Middle frontal gyrus (tissue), 1 donor: ENCODE data around the gene CYP24A1.

Source experiments
- DNase-seq: peaks from one replicate; pipeline ENCODE4 v3.0.0-alpha.2; 2015; ENCODE audit warnings: low spot score; ENCODE audit errors: extremely low spot score

Gene CYP24A1

GRCh38 chr20:54203281-54203680 lies 29.5 kb upstream of the CYP24A1 start:
- DNase-seq = no peak

- DNase-seq = no peak
These were observed 27.6 kb upstream of the CYP24A1 start for GRCh38 chr20:54201268-54201846.

DNA sequence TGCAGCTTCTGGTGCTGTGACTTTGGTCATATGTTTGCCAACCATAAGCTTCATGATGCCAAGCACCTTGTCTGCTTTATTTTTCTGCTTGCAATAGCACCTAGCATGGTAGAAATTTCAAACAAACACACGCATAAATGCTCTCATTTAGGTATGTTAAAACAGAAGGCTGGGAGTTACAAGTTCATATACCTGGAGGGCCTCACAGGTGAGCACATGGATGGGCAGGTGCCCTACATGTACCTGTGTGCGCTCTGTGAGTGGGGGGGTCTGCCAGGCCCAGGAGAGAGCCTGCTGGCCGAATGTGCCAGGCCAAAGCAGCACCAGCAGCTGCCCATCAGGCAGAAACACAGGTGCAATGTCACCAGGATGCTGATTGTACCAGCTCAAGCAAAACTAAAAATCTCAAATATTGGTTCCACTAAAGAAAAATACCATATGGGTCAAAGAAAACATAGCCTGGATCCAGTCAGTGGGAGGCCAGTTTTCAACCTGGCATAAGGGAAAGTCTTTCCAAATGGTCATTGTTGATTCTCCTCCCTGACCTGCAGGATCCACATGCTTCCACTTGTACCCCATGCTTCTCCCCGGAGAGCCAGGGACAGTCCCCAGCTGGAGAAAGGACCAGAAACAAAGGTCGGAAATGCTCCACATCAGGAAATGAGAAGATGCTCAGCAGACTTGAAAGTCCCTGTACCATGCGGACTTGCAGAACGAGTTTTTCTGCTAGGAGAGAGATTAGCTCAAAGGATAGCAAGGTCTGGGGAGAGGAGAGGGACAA lies 26.9 kb upstream of the CYP24A1 start:
- no peak for DNase-seq

GRCh38 chr20:54199721-54200176 lies 26.0 kb upstream of the CYP24A1 start:
- DNase-seq = peak; percentile 81

GRCh38 chr20:54199283-54199682 lies 25.5 kb upstream of the CYP24A1 start:
- no peak for DNase-seq

GRCh38 chr20:54197621-54198604 lies 24.1 kb upstream of the CYP24A1 start:
- DNase-seq = no peak

- DNase-seq = no peak
These were observed 22.0 kb upstream of the CYP24A1 start for GRCh38 chr20:54195483-54196472.

DNA sequence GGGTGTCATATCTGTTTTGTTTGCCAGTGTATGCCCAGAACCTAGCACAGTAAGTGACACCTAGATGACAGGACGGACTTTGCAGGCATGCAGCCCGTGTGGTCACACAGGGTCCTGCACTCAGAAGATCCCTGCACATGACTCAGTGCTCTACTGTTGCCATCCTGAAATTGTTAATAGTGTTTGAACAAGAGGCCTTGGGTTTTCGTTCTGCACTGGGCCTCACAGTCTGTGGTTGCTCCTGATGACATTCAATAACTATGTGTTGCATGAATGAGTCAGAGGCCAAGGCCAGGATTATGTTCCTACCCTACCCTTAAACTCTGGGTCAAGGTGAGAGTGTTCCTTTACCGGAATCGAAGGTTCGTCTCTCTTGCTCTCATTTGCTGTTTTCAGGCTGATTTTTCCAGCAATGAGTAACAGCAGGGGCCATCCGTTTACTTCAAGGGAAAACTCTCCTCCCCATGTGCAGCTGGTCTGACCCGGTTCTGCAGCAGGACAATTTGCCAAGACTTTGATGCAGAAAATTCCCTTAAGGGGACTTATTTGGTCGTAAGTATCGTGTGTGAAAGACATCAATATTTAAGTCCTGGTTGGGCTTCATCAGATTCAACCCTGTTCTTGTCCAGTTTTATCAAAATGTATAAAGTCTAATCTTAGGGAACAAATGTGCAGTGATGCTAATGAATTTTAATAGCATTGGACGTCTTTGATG lies 21.1 kb upstream of the CYP24A1 start:
- DNase-seq = no peak

- no peak for DNase-seq
These were observed 20.0 kb upstream of the CYP24A1 start for GRCh38 chr20:54193817-54194216.

GRCh38 chr20:54190217-54190616 lies 16.4 kb upstream of the CYP24A1 start:
- DNase-seq = no peak

GRCh38 chr20:54189630-54190029 lies 15.8 kb upstream of the CYP24A1 start:
- no peak for DNase-seq

- DNase-seq = no peak
These were observed 14.5 kb upstream of the CYP24A1 start for GRCh38 chr20:54188132-54188849.

DNA sequence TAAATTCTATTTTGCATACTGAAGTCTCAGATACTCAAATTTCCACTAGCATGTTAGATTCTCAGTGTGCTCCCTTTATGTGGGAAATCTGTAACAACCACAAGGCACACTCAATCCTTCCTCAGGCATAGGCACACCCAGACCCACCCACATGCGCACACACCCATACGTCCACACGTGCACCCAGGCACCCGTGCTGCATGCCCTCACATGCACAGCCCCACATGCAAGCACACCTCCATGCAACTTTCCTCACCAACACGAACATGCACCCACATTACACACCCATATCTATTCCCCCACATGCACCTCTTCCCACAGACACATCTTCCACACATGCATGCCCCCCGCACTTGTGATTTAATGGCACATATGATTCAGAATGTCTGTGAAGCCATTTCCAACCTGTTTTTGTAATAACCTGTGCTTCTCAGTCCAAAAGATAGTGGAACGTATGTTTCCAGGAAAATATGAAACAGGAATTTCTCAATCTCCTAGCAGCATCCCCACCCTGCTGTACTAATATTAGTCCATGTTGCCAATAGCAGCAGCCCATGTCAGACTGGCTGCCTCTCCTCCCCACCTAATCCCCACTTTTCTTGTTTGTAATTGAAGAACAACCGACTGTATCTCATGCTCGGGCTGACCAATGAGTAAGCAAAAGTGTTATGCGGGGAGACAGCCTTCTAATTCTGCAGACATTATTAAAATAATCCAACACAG lies 11.3 kb upstream of the CYP24A1 start:
- DNase-seq = no peak

DNA sequence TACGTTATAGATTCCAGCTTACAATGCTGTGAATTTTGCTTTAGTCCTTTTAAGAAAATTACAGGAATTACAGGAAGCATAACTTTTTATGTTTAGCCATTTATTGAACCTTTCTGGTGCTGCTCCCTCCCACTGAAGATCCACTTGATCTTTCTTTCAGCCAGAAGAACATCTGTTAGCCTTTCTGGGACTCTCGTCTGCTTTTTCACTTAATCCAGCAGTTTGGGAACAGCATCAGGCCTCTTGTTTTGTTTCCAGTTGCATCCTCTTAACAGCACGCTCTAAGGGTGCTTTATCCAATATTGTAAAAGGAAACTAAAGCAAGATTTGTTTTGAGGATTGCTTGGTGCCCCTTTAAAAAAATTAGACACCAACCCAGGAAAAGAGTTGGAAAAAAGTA lies 10.3 kb upstream of the CYP24A1 start:
- DNase-seq = no peak

DNA sequence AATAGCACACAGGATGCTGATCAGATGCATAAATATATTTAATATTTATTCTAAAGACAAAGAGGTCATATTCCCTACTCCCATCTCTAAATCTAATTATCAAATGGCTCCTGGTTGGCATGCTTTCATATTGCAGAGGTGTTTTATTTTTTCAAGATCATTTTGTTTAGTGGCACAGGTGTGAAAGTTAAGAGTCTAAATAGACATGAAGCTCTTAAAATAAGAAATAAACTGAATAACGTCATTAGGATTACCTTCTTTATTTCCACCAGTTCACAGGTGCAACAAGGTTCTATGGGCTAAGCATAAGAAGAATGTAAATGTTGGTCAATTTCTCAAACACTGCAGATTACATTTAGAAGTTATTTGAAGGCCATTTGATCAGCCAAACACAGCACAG lies 7.1 kb upstream of the CYP24A1 start:
- no peak for DNase-seq

DNA sequence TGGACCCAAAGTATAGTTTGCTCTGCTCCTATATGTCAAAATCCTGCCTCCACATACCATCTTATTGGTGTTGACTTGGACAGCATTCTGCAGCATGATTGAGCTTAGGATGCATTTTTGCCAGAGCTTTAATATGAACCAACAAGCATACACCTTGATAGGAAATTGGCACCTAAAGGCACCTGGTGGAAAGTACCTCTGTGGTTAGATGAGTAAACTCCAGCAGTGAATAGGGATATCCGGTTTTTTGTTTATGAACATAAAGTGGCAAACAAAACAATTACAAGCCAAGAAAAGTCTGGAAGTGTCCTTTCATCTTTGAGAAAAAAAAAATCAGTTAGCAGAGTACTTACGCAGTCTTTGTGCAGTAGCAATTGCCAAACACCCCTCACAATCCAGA lies 6.2 kb upstream of the CYP24A1 start:
- DNase-seq = no peak

DNA sequence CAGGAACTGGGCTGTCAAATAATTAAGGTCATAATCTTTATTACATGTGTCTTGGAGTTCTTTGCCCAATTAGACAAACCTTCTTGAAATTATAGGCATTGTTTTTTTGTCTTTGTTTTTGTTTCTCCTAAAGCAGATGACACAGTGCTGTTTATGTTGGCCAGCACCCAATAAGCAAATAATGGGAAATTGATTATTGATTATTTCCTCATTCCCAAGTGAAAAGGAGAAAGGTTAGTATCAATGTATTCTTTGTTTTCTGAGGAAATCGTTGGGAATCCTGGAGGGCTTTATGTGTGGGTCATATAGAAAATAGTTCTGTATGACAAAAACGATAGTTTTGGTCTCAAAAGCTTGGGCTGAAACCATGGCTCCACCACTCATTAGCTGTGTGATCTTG lies 4.5 kb upstream of the CYP24A1 start:
- no peak for DNase-seq

DNA sequence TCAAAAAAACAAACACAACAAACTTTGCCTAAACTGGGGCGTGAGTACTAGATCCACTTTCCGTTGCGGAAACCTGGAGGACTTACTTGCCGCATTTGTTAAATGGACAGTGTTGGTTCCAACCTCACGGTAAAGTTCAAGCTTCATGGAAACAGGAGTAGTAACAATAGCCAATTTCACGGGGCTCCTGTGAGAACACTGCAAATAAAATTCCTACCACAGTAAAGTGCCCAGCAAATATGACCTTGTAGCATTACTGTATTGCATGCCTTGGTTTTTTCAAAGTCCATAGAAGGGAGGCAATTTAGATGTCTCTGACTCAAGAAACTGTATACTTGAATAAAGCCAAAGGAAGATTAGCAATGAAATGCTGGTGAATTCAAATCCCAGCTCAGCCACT lies 3.6 kb upstream of the CYP24A1 start:
- no peak for DNase-seq

GRCh38 chr20:54176610-54177009 lies 2.8 kb upstream of the CYP24A1 start:
- no peak for DNase-seq
